ENCODE results near the gene GRIK2. TPM values are rescaled to one million over a fixed set of nuclear protein-coding genes. Genes with fewer than 3 reads are reported as not detected.

The GRIK2 gene
- total RNA-seq, 3 donors from 2014 or later = 1.3 to 1.8 (median 1.5) TPM

GRCh38 chr6:101935732-101936131, 542.2 kb downstream of the GRIK2 start:
- Histone ChIP-seq H3K9me3 (no peaks in the 10 kb centered on the region), H3K4me3 (no peak overlapping the region), H3K4me1 (ENCODE audit: low read depth) (no peaks in the 10 kb centered on the region), H3K36me3 (ENCODE audit: low read depth) (no peaks in the 10 kb centered on the region)
- DNase-seq (no peak), ATAC-seq (no peak)
- intact Hi-C loops (cut with DNase I, micrococcal nuclease) = no loop called here
- TF ChIP-seq CTCF (IDR thresholded peaks at IDR 0.05) = no peak

GRCh38 chr6:101936516-101936915, 543.0 kb downstream of the GRIK2 start:
- TF ChIP-seq CTCF (IDR thresholded peaks at IDR 0.05) = no peak
- ATAC-seq = no peak
- intact Hi-C loops (cut with DNase I, micrococcal nuclease) = no loop called here
- no peak for DNase-seq
- Histone ChIP-seq H3K36me3 (ENCODE audit: low read depth) (no peaks in the 10 kb centered on the region), H3K4me3 (no peak overlapping the region), H3K9me3 (no peaks in the 10 kb centered on the region), H3K4me1 (ENCODE audit: low read depth) (no peaks in the 10 kb centered on the region)

GRCh38 chr6:101937108-101937507, 543.6 kb downstream of the GRIK2 start:
- no peak for TF ChIP-seq CTCF (IDR thresholded peaks at IDR 0.05)
- Histone ChIP-seq H3K4me1 (ENCODE audit: low read depth) (no peaks in the 10 kb centered on the region), H3K4me3 (no peak overlapping the region), H3K9me3 (no peaks in the 10 kb centered on the region), H3K36me3 (ENCODE audit: low read depth) (no peaks in the 10 kb centered on the region)
- intact Hi-C loops (cut with DNase I, micrococcal nuclease) = no loop called here
- DNase-seq (no peak), ATAC-seq (no peak)

- Histone ChIP-seq H3K4me3 (no peak overlapping the region), H3K4me1 (ENCODE audit: low read depth) (no peaks in the 10 kb centered on the region), H3K9me3 (no peaks in the 10 kb centered on the region), H3K36me3 (ENCODE audit: low read depth) (no peaks in the 10 kb centered on the region)
- DNase-seq = no peak
- TF ChIP-seq CTCF (IDR thresholded peaks at IDR 0.05) = no peak
- intact Hi-C loops (cut with DNase I, micrococcal nuclease) = no loop called here
- ATAC-seq = no peak
These were observed 546.9 kb downstream of the GRIK2 start for GRCh38 chr6:101940391-101940790.

GRCh38 chr6:101956961-101957360, 563.5 kb downstream of the GRIK2 start:
- intact Hi-C loops (cut with DNase I, micrococcal nuclease) = no loop called here
- Histone ChIP-seq H3K4me1 (ENCODE audit: low read depth) (no peaks in the 10 kb centered on the region), H3K36me3 (ENCODE audit: low read depth) (no peaks in the 10 kb centered on the region), H3K9me3 (no peaks in the 10 kb centered on the region), H3K4me3 (no peak overlapping the region)
- DNase-seq (no peak), ATAC-seq (no peak)
- TF ChIP-seq CTCF (IDR thresholded peaks at IDR 0.05) = no peak

GRCh38 chr6:101961357-101961756, 567.8 kb downstream of the GRIK2 start:
- no peak for TF ChIP-seq CTCF (IDR thresholded peaks at IDR 0.05)
- DNase-seq (no peak), ATAC-seq (no peak)
- H3K4me3 ChIP-seq = no peak overlapping the region
- intact Hi-C loops (cut with DNase I, micrococcal nuclease) = no loop called here
- H3K9me3 ChIP-seq = no peaks in the 10 kb centered on the region
- H3K36me3 ChIP-seq (ENCODE audit: low read depth) = no peaks in the 10 kb centered on the region
- no peaks in the 10 kb centered on the region for H3K4me1 ChIP-seq (ENCODE audit: low read depth)
